GM21515 (cell line): ENCODE measurements around the gene GPR61.

ENCODE experiments used
- ATAC-seq: cut with Tn5 transposase; IDR thresholded peaks from one replicate; pipeline ENCODE4 v1.9.1; 2021; ENCODE audit not compliant: unreplicated experiment

GPR61 gene

DNA sequence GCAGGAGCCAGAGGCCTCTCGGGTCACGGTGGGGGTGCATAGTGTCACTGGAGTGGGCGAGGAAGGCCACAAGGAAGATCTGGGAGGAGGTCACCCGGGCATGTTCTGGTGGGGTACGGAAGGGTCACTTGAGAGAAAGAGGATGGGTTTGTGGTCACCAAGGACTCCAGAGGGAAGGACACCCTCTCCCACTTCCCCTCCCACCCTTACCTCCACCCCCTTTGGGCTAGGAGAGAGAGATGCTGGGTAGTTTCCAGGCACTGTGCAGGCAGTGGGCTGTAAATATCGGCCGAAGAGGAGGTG lies 30.8 kb upstream of the GPR61 start:
- no peak for ATAC-seq

DNA sequence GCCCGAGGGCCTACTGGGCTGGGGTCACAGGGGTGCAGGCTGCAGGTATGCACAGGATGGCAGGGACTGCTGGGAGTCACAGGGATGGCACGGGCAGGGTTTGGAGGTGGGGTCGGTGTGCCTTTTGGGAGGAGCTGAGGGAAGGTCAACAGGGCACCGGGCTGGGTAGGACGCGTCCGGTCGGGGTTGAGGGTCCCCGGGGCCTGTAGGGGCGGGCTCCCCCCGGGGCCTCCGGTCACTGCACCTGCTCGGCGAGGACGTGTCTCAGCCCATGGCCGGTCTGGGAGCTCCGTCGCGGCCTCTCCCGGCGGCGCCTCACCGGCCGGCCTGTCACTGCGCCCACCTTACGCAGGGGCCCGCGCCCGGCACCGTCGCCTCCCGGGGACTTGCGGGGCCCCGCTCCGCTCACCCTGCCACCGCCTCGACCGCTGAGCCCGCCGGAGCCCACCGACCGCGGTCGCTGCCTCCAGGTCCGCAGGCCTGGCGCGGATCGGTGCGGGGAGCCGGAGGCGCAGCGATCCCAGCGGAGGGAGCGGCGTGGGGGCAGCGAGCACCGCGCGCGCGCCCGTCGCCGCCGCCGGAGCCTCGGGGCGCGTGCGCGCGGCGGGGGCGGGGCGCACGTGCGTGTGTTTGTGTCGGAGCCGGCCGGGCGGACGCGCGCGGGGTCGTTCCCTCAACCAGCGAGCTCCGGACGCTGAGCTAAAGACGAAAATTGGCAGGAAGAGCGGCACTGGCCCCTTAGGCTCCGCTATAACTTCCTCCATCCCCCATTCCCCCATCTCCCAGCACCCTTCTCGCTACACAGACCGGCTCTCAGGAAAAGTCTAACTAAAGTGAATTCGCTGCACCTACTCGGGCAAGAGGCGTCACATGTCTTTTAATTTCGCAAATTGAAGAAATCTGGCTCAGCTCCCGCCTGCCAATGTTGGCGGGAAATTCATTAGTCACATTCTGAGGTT lies 30.2 kb upstream of the GPR61 start, which contains the start of gene AMIGO1:
Gene AMIGO1 (minus strand): TSS at position 552 of the 959 bp plus-strand sequence. CDS start 815 bp downstream, outside the sequence.
- ATAC-seq, result peak; percentile 46

DNA sequence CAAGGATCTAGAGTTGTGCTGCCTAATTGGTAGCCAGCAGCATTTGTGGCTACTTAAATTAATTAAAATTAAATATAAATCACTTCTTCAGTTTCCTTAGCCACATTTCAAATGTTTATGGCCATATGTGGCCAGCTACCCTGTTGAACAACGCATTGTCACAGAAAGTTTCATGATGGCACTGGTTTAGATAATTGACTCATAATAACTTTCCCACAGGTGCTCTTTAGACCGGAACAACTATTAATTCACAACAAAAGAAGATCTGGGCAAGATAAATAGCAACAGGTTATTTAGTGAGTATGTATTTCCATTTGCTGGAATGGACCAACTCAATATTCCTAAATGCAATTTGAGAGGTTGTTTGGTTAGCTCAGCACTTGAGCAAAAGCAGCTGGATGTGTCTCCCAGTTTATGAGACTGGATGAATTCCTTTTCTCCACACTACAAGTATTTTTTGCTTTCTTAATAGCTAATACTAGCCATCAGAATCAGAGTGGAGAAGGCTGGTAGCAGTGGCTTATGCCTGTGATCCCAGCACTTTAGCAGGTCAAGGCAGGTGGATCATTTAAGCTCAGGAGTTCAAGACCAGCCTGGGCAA lies 26.5 kb upstream of the GPR61 start:
- ATAC-seq, result no peak

DNA sequence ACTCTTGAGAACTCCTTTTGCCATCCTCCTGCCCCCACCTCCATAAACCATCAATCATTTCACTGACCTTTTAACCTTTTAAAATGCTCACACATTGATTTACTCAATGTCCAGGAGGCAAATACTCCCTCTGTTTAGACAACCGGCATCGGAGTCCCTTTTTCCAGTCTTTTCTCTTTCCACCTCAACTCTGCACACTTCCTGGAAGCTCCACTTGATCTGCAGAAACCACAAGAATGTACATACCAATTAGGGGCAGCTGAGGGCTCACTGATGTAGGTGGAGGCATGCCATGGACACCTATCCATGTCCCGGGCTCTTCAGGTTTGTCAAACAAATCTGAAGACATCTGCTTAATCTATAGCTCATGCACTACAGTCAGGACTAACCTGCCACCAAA lies 24.8 kb upstream of the GPR61 start:
- no peak for ATAC-seq

DNA sequence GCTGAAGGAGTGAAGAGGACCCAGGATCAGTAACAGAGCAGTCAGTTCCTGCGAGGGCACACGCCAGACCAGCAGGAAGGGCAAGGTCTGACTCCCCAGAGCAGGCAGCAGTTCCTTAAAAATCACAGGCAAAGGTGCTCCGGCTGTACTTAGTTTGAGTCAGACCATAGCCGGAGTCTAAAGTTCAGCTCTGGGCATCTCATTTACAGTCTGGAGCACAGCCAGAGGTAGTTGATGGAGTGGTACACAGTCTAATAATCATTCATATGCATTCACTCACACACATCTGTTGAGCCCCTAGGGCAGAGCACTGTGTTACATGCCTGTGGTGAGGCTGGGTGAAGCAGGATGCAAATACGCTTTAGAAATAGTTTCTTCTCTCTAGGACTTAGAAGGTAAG lies 22.8 kb upstream of the GPR61 start:
- ATAC-seq, result no peak

DNA sequence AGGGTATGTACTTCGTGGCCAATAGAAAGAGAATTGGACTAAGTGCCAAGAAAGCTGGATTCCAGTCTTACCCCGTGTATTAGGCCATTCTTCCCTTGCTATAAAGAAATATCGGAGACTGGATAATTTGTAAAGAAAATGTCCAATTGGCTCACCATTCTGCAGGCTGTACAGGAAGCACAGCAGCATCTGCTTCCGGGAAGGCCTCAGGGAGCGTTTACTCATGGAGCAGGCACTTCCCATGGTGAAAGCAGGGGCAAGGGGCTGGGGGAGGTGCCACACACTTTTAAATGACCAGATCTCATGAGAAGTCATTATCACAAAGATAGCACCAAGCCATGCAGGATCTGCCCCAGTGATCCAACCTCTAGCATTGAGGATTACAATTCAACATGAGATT lies 22.3 kb upstream of the GPR61 start:
- no peak for ATAC-seq

DNA sequence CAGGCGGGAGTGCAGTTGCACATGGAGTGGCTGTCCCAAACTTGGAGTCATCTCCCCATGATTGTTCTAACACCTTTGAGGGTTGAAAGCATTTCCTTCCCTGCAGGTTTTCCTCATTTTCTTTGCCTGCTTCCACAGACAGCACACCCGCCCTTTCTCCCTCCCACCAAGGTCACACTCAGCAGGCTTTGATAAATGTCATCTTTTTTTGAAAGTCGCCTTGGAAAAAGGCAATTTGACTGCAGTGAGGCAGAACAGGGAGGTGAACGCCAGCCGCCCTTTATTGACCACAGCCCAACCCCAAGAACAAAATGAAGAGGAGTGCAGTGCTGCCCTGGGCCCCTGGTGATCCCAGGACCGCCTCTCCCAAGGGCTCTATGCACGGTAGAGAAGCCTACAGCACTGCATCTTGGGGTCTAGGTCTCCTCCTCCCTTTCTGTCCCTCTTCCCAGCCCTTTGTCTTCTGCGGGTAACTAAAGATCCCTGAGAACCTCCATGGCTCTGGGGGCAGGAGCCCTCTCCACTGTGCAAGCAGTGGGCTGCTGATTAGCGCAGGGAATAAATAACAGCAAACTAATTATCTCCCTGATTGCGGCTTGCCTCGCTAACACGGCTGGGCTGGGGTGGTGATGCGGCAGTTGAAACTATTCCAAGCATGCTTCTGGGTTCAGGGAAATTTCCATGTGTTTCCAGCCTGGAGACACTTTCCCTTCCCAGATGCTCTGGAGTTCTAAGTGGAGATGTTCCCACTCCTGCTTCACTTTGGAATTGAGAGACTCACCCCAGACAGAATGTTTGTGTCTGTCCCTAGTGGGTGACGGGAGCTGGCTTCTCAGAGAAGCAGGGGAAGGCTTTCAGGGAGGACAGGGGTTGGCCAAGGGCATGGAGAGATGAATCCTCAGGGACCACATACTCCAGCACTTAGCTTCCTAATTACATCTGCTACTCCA lies 18.4 kb upstream of the GPR61 start:
- ATAC-seq, result no peak

DNA sequence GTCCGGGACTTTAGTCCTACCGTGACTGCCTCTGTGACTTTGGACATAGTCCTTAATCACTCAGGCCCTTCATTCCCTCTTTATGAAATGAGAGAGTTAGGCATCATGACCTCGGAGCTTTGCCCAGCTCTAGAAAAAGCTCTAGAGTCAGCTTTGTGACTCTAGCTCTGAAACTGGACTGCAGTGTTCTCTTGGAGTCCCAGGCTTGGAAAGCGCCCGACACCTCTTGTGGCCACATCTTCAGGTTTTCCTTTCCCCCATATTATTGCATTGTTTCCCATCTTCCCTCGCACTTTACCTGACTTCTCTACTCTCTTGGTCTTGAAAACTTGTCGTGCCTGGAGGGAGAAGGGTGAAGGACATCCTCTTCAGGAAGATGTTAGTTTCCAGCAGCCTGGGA lies 17.6 kb upstream of the GPR61 start:
- no peak for ATAC-seq

DNA sequence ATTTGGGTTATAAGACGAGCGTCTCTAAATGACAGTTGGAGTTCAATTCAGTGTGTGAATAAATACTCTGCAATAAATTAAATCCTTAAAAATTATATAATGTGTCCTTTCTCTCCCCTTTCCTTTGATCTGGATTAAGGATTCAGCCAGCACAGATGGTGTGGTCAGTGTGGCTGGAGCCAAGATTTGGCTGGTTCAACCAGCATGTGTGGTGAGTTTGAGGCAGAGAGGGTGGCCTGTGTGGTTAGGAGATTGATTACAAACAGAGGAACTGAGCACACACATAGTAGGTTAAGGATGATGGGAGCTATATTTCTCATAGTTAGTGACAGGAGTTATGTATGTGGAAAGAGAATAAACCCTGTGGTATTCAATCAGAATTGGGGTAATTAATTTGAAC lies 16.0 kb upstream of the GPR61 start:
- ATAC-seq, result no peak

DNA sequence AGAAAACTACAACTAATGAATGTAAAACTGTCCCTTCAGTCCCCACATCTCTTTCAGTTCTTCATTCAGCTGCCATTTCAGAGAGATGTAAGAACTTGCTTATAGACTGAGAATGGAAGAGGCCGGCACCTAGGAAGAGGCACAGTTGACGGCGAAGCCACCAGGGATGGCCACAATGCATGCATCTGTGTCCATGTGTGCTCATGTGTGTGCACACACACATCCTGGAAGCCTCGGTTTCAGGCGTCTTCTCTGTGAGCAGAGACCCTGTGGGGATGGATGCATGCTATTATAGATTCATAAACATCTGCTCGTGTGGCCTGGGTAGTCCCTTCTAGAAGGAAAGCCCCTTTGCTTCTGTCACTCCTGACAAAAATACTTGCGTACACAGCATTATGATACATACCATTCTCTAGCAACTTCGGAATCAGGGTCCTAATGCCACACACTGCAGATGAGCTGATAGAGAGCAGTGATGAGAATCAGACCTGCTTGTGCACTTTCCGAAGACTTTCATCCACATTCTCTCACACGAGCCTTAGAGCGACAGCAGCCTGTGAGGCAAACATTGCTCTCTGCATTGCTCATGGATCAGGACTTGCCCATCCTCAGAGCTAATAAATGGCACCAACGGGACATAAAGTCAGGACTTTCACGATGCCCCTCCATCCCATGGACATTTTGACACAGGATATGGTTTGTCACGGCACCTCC lies 12.4 kb upstream of the GPR61 start:
- ATAC-seq, result peak; percentile 62

DNA sequence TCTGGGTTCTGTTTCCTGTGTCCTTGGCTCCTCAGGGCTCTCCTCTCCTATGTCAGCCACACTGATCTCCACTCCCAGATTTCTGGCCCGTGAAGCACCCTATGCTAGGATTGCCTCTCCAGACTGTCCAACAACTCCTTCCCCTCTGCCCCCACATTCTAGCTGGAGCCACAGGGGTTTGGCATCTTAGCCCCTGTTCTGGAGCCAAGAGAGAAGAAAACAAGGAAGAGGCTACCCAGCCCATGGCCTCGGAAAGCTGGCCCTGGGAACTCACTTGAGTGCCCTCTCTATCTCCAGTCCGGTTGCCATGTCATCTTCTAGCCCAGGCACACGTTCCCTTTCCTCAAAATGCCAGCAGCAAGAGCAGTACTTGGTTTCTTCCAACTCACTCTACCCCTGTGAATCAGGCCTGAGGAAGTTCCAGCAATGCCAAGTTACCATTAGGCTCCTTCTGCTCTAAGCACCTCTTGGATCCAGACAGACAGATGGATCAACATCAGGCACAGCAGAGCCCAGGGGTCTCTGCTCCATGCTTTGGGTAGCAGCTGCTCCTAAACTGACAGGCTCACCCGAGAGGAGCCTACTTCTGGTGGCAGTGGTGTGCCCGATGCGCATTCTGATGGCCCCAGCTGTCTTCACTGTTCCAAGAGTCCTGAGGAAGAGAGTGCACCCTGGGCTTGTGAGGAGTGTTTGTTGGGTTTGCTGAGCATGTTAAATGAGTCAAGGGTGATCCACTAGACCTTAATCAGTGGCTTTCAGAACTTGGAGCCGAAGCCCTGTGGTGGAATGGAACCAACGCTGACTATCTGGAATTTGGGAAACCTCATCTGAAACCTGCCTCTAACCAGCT lies 11.6 kb upstream of the GPR61 start:
- no peak for ATAC-seq

DNA sequence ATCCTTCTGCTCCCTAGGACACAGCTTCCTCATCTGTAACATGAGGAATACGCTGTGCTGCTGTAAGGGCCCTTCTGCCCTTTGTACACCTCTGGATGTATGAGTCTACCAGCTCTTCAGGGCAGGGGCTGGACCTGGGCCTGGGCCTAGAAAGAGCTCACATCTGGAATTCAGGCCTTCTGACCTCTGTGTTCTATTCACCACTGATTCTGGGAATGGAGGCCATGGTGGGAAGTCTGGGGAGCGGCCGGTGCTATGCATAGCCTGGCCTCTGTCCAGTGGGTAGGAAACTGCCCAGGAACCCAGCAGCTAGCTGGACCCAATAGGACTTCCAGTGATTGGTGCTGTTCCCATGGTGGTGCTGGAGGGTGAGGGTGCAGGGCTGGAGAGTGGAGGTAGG lies 11.0 kb upstream of the GPR61 start:
- no peak for ATAC-seq

DNA sequence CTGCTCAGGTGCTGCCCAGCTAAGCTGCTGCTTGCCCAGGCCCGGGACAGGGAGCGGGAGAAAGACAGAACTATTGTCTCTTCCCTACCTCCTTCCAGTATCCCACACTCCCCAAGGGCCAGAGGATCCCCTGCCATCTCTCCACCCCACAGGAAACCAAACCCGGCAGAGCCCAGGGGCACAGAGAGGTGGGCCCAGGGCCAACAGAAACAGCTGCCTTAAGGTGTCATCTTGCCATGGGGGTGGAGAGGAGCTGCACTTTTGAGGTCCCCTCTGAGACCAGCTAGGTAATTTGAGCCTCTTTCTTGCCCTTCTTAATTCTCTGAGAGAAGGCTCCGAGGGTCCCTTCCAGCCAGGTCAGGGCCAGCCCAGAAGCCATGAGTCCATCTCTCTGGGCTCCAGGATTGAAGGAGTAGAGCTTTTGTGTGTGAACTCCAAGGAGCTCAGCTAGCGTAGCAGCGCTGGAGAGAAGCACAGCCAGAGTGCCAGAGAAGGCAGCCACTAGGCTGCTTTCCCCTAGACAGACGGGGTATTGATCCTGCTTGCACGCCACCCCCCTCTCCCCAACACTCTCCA lies 9.7 kb upstream of the GPR61 start:
- no peak for ATAC-seq

DNA sequence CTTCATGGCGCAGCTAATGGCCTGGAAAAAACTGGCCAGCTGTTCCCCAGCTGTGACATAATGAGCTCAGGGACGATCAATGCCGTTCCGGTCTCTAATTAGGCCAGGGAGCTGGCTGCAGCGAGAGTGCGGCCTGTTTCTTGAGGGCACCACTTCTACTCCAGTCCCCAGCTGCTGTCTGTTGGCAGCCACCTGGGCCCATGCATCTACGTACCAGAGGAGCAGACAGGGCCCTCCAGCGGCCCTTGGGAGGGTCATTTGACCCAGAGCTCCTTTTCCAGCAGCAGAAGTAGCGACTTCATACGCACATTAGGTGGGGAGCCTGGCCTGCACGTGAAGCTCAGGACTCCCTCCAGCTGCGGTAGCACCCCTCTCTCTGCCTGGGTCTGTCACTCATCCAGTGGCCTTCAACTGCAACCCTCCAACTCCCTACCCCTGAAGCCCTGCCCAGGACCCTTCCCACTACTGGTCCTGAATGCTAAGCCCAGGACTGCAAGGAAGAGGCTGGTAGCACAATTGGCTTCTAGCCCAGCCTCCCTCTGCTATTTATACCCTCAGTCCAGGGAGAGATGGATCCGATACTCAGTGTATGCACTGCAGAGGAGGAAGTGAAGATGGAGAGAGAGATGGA lies 9.1 kb upstream of the GPR61 start:
- ATAC-seq, result no peak

DNA sequence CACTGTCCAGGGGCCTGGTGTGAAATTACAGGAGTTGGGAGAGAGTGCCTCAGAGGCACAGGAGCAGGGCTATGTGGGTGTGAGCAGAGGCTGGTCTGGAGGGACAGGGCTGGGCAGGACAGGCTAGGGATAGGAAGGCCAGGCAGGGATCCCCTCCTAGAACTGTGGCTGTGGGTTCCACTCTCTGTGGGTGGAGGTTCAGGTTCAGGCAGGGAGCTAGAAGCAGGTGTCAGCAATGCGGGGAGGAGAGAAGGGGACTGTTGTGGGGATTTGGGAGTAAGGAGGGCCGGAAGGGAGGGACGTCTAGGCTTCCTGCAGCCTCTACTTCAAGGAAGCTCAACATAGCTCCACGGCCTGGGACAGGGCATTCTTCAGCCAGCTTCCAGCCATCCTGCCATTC lies 8.3 kb upstream of the GPR61 start:
- ATAC-seq, result no peak

DNA sequence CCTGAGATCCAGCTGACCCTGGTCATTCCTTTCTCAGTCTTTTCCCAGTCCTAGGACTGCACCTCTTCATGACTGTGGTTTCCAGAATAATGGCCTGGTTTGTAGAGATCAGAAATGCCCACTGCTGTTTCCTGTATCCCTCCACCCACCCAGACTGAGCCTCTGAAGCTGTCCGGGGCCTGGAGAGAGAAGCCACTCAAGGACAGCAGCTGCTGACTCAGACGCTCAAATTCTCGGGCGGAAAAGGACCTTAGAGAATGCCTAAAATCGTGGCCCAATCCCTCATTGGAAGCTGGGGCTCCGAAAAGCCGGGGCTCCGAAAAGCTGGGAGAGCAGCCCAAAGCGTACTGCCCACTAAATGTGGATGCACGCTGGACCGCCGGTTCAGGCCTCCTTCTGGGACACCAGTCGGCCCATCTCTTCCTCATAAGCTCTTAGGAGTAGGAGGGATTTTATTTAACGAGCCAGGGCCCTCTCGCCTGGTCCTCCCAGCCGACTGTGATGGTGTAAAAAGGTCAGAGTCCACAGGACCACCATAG lies 7.8 kb upstream of the GPR61 start:
- no peak for ATAC-seq

DNA sequence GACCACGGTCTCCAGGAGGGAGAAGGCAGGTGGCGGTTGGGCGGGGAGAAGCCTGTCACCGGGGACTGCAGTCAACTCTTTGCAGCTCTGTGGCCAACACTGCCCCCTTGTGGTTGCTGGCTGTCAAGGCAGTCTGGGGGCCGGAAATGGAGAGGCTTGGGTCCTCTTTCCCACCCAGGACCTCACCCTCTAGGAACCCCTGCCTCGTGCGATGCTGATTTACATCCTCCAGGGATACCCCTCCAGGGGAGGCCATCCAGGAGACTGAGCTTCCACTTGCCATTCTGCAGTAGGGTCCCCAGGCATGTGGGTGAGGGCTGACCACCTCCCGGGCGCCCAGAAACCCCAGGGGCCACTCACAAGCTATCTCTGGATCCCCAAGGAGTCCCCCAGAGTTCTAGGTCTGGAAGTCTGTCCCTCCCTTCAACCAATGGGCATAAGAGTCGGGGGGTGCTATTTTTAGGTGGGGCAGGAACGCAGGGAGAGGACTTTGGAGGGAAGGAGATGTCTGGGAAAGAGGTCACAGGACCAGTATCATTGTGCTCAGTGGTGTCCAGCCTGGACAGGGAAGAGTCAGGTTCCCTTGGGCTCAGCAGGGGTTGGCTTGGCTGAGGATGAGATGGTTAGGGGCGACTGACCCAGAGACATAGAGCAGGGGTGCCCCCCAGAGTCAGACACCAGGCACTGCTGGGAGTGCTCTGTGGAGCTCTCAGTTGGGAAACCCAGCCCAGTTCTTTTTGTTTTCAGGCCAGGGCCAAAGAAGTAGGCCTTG lies 7.1 kb upstream of the GPR61 start:
- ATAC-seq, result peak; percentile 68

DNA sequence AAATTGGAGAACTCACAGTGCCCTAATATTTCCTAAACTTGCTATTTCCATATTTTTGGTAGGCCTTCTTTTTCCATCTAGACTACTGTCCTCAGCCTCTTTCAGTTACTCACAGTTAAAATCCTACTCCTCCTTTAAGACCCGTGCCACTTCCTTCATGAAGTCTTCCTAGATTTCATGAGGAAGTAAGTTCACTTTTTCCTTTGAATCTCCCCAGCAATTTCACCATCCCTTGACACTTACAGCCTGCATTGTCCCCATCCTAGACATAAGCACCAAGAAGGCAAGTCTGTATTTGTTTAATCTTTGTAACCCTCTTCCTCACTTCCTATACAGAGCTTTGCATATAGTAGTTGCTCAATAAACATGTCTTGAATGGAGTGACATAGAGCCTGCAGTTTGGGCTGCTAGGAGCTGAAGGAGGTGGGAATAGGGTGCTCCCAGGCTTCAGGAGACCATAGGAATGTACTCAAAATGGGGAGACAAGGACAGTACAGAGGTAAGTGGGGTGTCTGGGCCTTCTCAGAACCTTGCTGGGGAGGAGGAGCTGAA lies 5.3 kb upstream of the GPR61 start:
- ATAC-seq, result no peak
